WTC11 (cell line): ENCODE results near the gene NUP35. TPM values are rescaled to one million over a fixed set of nuclear protein-coding genes. Genes with fewer than 3 reads are reported as not detected.

Source experiments
- ATAC-seq: fragments of 200-7000 bp; cut with Tn5 transposase; 2 replicates; pipeline ENCODE4 v1.10.0; 2021; ENCODE audit warnings: mild to moderate bottlenecking, moderate library complexity
- CTCF ChIA-PET: fragments of 300-600 bp; sonication (Branson Sonifier 250); formaldehyde crosslinking; loops from one replicate; lab custom pipeline; 2021; ENCODE audit warnings: antibody characterized with exemption; lab: Charles Lee
- POLR2A ChIA-PET: fragments of 350-600 bp; sonication (Branson Sonifier 250); formaldehyde crosslinking; loops from one replicate; lab custom pipeline; 2021; ENCODE audit warnings: antibody characterized with exemption; lab: Charles Lee
- DNase-seq: peaks from one replicate; pipeline ENCODE4 v3.0.0; 2021; ENCODE audit warnings: low spot score
- H3K27ac Mint-ChIP-seq: 2 replicates; pipeline ENCODE4 v1.8.0; 2021; ENCODE audit warnings: mixed read lengths
- H3K27me3 Mint-ChIP-seq: 2 replicates; pipeline ENCODE4 v1.8.0; 2021; ENCODE audit warnings: low read depth, mild to moderate bottlenecking, moderate library complexity, mixed read lengths
- H3K36me3 Mint-ChIP-seq: 2 replicates; pipeline ENCODE4 v1.8.0; 2021; ENCODE audit warnings: mixed read lengths
- H3K4me1 Mint-ChIP-seq: 2 replicates; pipeline ENCODE4 v1.8.0; 2022; ENCODE audit warnings: mixed read lengths
- H3K4me3 Mint-ChIP-seq: 2 replicates; pipeline ENCODE4 v1.8.0; 2021; ENCODE audit warnings: mild to moderate bottlenecking, moderate library complexity, mixed read lengths
- H3K9me3 Mint-ChIP-seq: 2 replicates; pipeline ENCODE4 v1.8.0; 2021; ENCODE audit warnings: mixed read lengths
- CBFB ChIP-seq: sonication (generic); formaldehyde crosslinking; IDR thresholded peaks from 2 replicates; pipeline ENCODE4 v1.8.1; 2022; ENCODE audit warnings: mild to moderate bottlenecking, low read depth, missing genetic modification reagents
- GABPB1 ChIP-seq: sonication (generic); formaldehyde crosslinking; IDR thresholded peaks from 2 replicates; pipeline ENCODE4 v1.8.1; 2023; ENCODE audit warnings: mild to moderate bottlenecking, missing genetic modification reagents
- GRHL2 ChIP-seq: fragments of 250-450 bp; sonication (Bioruptor Pico); IDR thresholded peaks from 2 replicates; pipeline ENCODE4 v1.8.0; 2022; ENCODE audit warnings: mild to moderate bottlenecking, moderate library complexity; ENCODE audit not compliant: insufficient replicate concordance, severe bottlenecking
- HMGA2 ChIP-seq: fragments of 250-450 bp; sonication (Bioruptor Pico); IDR thresholded peaks from 2 replicates; pipeline ENCODE4 v1.4.0; 2021; ENCODE audit warnings: mild to moderate bottlenecking, moderate library complexity
- JAZF1 ChIP-seq: fragments of 250-450 bp; sonication (Bioruptor Pico); IDR thresholded peaks from 2 replicates; pipeline ENCODE4 v1.9.0; 2021; ENCODE audit warnings: moderate library complexity, mild to moderate bottlenecking, inconsistent platforms
- TP53 ChIP-seq: sonication (generic); formaldehyde crosslinking; IDR thresholded peaks from 2 replicates; pipeline ENCODE4 v1.8.1; 2023; ENCODE audit warnings: mild to moderate bottlenecking, missing genetic modification reagents
- total RNA-seq: library from RNA; stranded (reverse); gene quantifications from 3 replicates; pipeline ENCODE4 v1.2.3, GENCODE V29; 2021
- TF ChIP-seq, protein P1 (sequence below): sonication (generic); formaldehyde crosslinking; IDR thresholded peaks from 2 replicates; pipeline ENCODE4 v1.8.0; 2023; ENCODE audit warnings: missing genetic modification reagents, mild to moderate bottlenecking, borderline replicate concordance
- TF ChIP-seq, protein P2 (sequence below): fragments of 250-450 bp; sonication (Bioruptor Pico); IDR thresholded peaks from 2 replicates; pipeline ENCODE4 v1.8.0; 2021; ENCODE audit warnings: mild to moderate bottlenecking
- TF ChIP-seq, protein P3 (sequence below): sonication (generic); formaldehyde crosslinking; IDR thresholded peaks from 2 replicates; pipeline ENCODE4 v1.8.0; 2023; ENCODE audit warnings: missing genetic modification reagents
- TF ChIP-seq, protein P4 (sequence below): sonication (generic); formaldehyde crosslinking; IDR thresholded peaks from 2 replicates; pipeline ENCODE4 v1.8.1; 2022; ENCODE audit warnings: mild to moderate bottlenecking, moderate library complexity, missing genetic modification reagents
- TF ChIP-seq, protein P5 (sequence below): sonication (generic); formaldehyde crosslinking; IDR thresholded peaks from 2 replicates; pipeline ENCODE4 v1.8.0; 2022; ENCODE audit warnings: mild to moderate bottlenecking, missing genetic modification reagents

Gene NUP35
- total RNA-seq, 1 experiment from 2014 or later = 39.5 TPM

DNA sequence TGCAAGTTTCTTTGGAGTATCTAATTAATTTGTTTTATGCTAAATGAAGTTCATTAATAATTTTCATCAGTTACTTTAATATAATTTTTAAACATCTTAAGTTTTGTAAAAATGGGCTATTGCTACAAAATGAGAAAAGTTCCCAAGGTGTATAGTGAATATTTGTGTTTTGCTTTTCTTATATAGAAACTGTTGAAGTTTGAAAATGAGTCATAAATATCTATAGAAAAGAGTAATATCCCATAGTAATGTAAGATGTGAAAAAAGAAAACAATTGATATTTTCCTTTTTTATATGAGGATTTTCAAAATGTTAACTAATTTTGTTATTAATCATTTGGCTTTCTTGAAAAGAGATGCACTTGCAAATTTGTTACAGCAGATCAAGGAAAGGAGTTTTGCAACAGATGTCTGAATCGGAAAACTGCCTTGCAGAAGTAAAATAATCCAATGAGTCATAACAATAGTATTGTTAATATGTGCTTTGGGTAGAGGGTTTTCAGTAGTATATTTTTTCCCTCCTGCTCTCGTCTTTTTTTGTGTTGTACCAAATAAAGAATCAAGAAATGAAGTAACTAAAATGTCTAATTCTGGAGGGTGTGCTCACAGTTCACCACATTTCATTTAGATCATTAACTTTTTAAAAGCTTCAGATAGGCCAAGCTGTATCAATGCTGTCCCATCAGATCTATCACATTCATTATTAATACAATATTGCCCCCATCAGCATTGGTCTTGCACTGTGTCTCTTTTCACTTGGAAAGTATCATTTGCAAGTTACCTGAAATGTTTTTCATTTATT is 30.2 kb upstream of the NUP35 start (continued):
- TF ChIP-seq, protein P1, sequence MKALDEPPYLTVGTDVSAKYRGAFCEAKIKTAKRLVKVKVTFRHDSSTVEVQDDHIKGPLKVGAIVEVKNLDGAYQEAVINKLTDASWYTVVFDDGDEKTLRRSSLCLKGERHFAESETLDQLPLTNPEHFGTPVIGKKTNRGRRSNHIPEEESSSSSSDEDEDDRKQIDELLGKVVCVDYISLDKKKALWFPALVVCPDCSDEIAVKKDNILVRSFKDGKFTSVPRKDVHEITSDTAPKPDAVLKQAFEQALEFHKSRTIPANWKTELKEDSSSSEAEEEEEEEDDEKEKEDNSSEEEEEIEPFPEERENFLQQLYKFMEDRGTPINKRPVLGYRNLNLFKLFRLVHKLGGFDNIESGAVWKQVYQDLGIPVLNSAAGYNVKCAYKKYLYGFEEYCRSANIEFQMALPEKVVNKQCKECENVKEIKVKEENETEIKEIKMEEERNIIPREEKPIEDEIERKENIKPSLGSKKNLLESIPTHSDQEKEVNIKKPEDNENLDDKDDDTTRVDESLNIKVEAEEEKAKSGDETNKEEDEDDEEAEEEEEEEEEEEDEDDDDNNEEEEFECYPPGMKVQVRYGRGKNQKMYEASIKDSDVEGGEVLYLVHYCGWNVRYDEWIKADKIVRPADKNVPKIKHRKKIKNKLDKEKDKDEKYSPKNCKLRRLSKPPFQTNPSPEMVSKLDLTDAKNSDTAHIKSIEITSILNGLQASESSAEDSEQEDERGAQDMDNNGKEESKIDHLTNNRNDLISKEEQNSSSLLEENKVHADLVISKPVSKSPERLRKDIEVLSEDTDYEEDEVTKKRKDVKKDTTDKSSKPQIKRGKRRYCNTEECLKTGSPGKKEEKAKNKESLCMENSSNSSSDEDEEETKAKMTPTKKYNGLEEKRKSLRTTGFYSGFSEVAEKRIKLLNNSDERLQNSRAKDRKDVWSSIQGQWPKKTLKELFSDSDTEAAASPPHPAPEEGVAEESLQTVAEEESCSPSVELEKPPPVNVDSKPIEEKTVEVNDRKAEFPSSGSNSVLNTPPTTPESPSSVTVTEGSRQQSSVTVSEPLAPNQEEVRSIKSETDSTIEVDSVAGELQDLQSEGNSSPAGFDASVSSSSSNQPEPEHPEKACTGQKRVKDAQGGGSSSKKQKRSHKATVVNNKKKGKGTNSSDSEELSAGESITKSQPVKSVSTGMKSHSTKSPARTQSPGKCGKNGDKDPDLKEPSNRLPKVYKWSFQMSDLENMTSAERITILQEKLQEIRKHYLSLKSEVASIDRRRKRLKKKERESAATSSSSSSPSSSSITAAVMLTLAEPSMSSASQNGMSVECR (CRISPR knock-in tag) = no peak
- TF ChIP-seq HMGA2 (CRISPR knock-in tag) = no peak
- TF ChIP-seq, all 79 proteins: peak for 0

DNA sequence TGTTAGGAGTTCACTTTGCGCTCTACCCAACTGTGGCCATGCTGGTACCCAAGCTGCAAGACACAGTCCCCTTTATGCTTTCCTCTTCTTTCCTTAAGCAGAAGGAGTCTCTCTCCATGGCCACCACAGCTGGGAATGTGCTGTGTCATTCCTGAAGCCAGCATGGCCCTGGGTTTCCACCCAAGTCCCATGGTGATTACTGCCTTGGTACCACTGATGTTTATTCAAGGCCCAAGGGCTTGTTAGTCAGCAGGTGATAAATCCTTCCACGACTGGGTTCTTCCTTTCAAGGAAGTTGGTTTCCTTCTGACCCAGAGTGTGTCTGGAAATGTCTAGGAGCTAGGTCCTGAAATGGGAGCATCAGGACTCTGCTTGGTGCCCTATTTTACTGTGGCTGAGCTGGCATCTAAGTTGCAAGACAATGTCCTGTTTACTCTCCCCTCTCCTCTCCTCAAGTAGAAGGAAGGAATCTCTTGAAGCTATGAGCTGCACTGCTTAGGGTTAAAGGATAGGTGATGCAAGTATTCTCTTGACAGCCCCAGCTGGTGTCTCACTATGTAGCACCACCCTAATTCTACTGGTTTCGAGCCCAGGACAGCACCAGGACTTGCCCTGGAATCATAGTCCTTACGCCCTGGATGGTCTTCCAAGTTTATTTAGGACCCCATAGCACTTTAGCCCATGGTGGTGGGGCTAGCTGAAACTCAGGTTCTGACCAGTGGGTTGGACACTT is 18.7 kb upstream of the NUP35 start:
- no peak overlapping the region for H3K27ac Mint-ChIP-seq
- no peak for TF ChIP-seq TP53
- ChIA-PET POLR2A (no interaction called here), CTCF (no interaction called here)
- ATAC-seq (no peak), DNase-seq (no peak)
- no peaks in the 10 kb centered on the region for H3K36me3 Mint-ChIP-seq
- H3K9me3 Mint-ChIP-seq = no peaks in the 10 kb centered on the region
- H3K27me3 Mint-ChIP-seq = no peaks in the 10 kb centered on the region
- H3K4me1 Mint-ChIP-seq = no peaks in the 10 kb centered on the region
- no peak overlapping the region for H3K4me3 Mint-ChIP-seq

DNA sequence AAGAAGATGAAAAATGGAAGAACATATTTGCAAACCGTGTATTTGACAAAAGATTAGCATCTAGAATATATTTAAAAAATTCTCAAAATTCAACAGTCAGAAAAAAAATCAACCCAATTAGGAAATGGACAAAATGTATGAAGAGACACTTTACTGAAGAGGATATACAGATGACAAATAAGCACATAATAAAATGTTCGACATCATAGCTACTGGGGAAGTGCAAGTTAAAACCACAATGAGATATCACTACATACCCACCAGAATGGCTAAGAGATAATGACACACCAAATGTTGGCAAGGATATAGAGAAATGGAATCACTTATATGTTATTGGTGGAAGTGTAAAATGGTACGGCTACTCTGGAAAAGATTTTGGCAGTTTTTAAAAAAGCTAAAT is 11.7 kb upstream of the NUP35 start:
- POLR2A ChIA-PET = no interaction called here
- H3K36me3 Mint-ChIP-seq = no peaks in the 10 kb centered on the region
- DNase-seq = no peak
- no peaks in the 10 kb centered on the region for H3K4me1 Mint-ChIP-seq
- TF ChIP-seq GRHL2 (CRISPR knock-in tag) = no peak
- TF ChIP-seq, protein P1 (CRISPR knock-in tag) = no peak
- TF ChIP-seq, protein P2, sequence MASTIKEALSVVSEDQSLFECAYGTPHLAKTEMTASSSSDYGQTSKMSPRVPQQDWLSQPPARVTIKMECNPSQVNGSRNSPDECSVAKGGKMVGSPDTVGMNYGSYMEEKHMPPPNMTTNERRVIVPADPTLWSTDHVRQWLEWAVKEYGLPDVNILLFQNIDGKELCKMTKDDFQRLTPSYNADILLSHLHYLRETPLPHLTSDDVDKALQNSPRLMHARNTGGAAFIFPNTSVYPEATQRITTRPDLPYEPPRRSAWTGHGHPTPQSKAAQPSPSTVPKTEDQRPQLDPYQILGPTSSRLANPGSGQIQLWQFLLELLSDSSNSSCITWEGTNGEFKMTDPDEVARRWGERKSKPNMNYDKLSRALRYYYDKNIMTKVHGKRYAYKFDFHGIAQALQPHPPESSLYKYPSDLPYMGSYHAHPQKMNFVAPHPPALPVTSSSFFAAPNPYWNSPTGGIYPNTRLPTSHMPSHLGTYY (CRISPR knock-in tag) = no peak
- TF ChIP-seq, protein P3, sequence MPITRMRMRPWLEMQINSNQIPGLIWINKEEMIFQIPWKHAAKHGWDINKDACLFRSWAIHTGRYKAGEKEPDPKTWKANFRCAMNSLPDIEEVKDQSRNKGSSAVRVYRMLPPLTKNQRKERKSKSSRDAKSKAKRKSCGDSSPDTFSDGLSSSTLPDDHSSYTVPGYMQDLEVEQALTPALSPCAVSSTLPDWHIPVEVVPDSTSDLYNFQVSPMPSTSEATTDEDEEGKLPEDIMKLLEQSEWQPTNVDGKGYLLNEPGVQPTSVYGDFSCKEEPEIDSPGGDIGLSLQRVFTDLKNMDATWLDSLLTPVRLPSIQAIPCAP (CRISPR knock-in tag) = no peak
- TF ChIP-seq, protein P4, sequence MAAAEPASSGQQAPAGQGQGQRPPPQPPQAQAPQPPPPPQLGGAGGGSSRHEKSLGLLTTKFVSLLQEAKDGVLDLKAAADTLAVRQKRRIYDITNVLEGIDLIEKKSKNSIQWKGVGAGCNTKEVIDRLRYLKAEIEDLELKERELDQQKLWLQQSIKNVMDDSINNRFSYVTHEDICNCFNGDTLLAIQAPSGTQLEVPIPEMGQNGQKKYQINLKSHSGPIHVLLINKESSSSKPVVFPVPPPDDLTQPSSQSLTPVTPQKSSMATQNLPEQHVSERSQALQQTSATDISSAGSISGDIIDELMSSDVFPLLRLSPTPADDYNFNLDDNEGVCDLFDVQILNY (CRISPR knock-in tag) = no peak
- TF ChIP-seq, protein P5, sequence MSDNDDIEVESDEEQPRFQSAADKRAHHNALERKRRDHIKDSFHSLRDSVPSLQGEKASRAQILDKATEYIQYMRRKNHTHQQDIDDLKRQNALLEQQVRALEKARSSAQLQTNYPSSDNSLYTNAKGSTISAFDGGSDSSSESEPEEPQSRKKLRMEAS (CRISPR knock-in tag) = no peak
- TF ChIP-seq GABPB1 = no peak
- TF ChIP-seq JAZF1 = no peak
- no peak for TF ChIP-seq CBFB
- TF ChIP-seq, all 79 proteins: peak for 0
- Mint-ChIP-seq H3K4me3 (no peak overlapping the region), H3K27me3 (no peaks in the 10 kb centered on the region), H3K27ac (no peak overlapping the region), H3K9me3 (no peaks in the 10 kb centered on the region)
- ATAC-seq = no peak
- CTCF ChIA-PET = no interaction called here
